DOHH2 (cell line): ENCODE measurements around the gene TRIM14.
A peak's percentile ranks its signal among the peaks of the same experiment; 100 is the strongest.
"Not testable (repeated sequence)": the region's sequence is repeated elsewhere in the genome, so short reads cannot be mapped to it uniquely, and the experiment has no call there.

ENCODE experiments used
- H3F3A ChIP-seq: fragments of 200-600 bp; sonication (generic), shearing (Covaris generic); 2 replicates; pipeline ENCODE4 v1.6.0; 2016; ENCODE audit warnings: antibody characterized with exemption, mild to moderate bottlenecking; ENCODE audit not compliant: control insufficient read depth, insufficient read depth
- H3K27ac ChIP-seq: fragments of 200-600 bp; sonication (generic); 2 replicates; pipeline ENCODE4 v1.5.1; 2014; ENCODE audit warnings: low read depth, mild to moderate bottlenecking, low read length, moderate library complexity
- H3K27me3 ChIP-seq: fragments of 200-600 bp; sonication (generic); 2 replicates; pipeline ENCODE4 v1.6.1; 2014; ENCODE audit warnings: mild to moderate bottlenecking, low read length, mixed read lengths; ENCODE audit not compliant: control insufficient read depth
- H3K36me3 ChIP-seq: fragments of 200-600 bp; sonication (generic); 2 replicates; pipeline ENCODE4 v1.6.1; 2014; ENCODE audit warnings: mild to moderate bottlenecking, low read length, moderate library complexity, mixed read lengths; ENCODE audit not compliant: control insufficient read depth
- H3K4me1 ChIP-seq: fragments of 200-600 bp; sonication (generic); 2 replicates; pipeline ENCODE4 v1.6.1; 2014; ENCODE audit warnings: mild to moderate bottlenecking, low read length, mixed read lengths; ENCODE audit not compliant: control insufficient read depth
- H3K4me2 ChIP-seq: fragments of 200-600 bp; sonication (generic); 2 replicates; pipeline ENCODE4 v1.6.0; 2014; ENCODE audit warnings: mild to moderate bottlenecking, low read length, moderate library complexity
- H3K4me3 ChIP-seq: fragments of 200-600 bp; sonication (generic); 2 replicates; pipeline ENCODE4 v1.5.1; 2014; ENCODE audit warnings: mild to moderate bottlenecking, low read length, mixed read lengths
- H3K79me2 ChIP-seq: fragments of 200-600 bp; sonication (generic); 2 replicates; pipeline ENCODE4 v1.6.1; 2014; ENCODE audit warnings: mild to moderate bottlenecking, low read length, mixed read lengths; ENCODE audit not compliant: control insufficient read depth
- H3K9me2 ChIP-seq: fragments of 200-600 bp; sonication (generic); replicated peaks from 2 replicates; pipeline ENCODE4 v1.6.1; 2014; ENCODE audit warnings: mild to moderate bottlenecking, low read length, mixed read lengths; ENCODE audit not compliant: control insufficient read depth
- H3K9me3 ChIP-seq: fragments of 200-600 bp; sonication (generic); 2 replicates; pipeline ENCODE4 v1.6.1; 2014; ENCODE audit warnings: antibody characterized with exemption, low read length, mixed read lengths; ENCODE audit not compliant: control insufficient read depth, insufficient read depth
- H4K20me1 ChIP-seq: fragments of 200-600 bp; sonication (generic); 2 replicates; pipeline ENCODE4 v1.6.0; 2014; ENCODE audit warnings: low read depth, mild to moderate bottlenecking, antibody characterized with exemption, low read length, moderate library complexity; ENCODE audit not compliant: control insufficient read depth, insufficient read depth
- EZH2phosphoT487 ChIP-seq: fragments of 200-600 bp; sonication (generic); IDR thresholded peaks from 2 replicates; pipeline ENCODE4 v1.6.1; 2017; ENCODE audit warnings: borderline replicate concordance, mild to moderate bottlenecking, antibody characterized with exemption, low read length, moderate library complexity, mixed read lengths
- TF ChIP-seq, protein P1 (sequence below): fragments of 200-600 bp; sonication (generic); IDR thresholded peaks from one replicate; pipeline ENCODE4 v1.5.1; 2014; ENCODE audit warnings: antibody characterized with exemption, mild to moderate bottlenecking, low read depth, low read length; ENCODE audit not compliant: poor library complexity, severe bottlenecking

Gene TRIM14

DNA sequence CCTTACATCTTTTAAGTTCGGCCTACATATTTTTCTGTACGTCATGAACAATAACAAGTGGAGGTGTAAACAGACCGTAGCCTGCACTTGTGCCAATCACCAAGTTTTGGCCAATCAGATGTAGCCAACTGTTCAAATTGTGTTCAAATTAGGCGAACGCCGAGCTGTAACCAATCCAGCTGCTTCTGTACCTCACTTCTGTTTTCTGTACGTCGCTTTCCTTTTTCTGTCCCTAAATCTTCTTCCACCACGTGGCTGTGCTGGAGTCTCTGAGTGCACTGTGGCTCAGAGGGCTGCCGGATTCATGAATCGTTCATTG lies 26.4 kb downstream of the TRIM14 start:
- H3K27ac ChIP-seq: no peak overlapping the region
- TF ChIP-seq, protein P1, sequence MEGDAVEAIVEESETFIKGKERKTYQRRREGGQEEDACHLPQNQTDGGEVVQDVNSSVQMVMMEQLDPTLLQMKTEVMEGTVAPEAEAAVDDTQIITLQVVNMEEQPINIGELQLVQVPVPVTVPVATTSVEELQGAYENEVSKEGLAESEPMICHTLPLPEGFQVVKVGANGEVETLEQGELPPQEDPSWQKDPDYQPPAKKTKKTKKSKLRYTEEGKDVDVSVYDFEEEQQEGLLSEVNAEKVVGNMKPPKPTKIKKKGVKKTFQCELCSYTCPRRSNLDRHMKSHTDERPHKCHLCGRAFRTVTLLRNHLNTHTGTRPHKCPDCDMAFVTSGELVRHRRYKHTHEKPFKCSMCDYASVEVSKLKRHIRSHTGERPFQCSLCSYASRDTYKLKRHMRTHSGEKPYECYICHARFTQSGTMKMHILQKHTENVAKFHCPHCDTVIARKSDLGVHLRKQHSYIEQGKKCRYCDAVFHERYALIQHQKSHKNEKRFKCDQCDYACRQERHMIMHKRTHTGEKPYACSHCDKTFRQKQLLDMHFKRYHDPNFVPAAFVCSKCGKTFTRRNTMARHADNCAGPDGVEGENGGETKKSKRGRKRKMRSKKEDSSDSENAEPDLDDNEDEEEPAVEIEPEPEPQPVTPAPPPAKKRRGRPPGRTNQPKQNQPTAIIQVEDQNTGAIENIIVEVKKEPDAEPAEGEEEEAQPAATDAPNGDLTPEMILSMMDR: no peak
- no peak for TF ChIP-seq EZH2phosphoT487
- H3K9me2 ChIP-seq: no peaks in the 10 kb centered on the region
- H3K4me2 ChIP-seq: no peak overlapping the region
- no peaks in the 10 kb centered on the region; the same call in 1 of the 2 replicates for H3K4me1 ChIP-seq
- no peaks in the 10 kb centered on the region for H3K9me3 ChIP-seq
- H3K4me3 ChIP-seq: no peak overlapping the region
- peaks cover 26% of the 10 kb centered on the region for H3K36me3 ChIP-seq
- no peaks in the 10 kb centered on the region for H3K27me3 ChIP-seq
- H3F3A ChIP-seq: peaks cover 7% of the 10 kb centered on the region
- H3K79me2 ChIP-seq: no peaks in the 10 kb centered on the region
- H4K20me1 ChIP-seq: no peaks in the 10 kb centered on the region

DNA sequence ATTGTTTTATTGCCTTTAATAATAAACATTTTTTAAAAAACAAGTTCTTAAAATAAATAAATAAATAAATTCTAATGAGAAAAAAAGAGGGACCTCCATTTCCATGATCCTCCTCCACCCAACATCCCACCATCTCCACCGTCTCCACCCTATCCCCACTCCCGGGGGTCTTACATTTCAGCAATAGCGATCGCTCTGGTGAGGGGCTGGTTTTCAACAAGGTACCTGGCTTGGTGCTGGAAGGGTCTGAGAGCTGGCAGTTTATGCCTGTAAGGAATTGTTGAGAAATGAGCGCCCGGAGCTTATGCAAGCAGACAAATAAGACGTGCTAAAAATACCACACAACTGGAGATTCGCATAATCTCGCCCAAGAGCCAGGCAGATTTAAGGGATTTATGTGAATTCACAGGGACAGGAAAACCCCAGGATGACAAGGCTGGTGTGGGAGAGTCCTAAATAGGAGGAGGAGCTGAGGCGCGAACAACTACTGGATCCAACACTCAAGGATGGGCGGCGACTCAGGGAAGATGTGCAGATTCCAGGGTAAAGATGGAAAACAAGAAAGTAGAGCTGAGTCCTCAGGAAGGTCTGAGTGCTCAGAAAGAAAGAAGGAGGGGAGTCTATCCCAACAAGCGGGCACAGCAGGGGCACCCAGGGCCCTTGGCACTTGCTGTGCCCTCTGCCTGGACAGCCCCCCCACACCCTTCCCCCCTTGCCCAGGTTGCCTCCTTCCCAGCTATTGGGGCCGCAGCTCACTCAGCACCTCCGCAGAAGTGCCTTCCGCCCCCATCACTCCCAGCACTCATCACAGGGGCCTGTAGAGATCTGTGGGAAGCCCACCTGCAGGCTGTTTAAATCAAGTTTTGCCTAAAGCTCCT lies 27.0 kb downstream of the TRIM14 start:
- no peak overlapping the region for H3K4me2 ChIP-seq
- no peaks in the 10 kb centered on the region for H3K27me3 ChIP-seq
- H3K9me2 ChIP-seq: no peaks in the 10 kb centered on the region
- peaks cover 22% of the 10 kb centered on the region for H3K36me3 ChIP-seq
- no peaks in the 10 kb centered on the region for H3K79me2 ChIP-seq
- H3K27ac ChIP-seq: no peak overlapping the region
- TF ChIP-seq EZH2phosphoT487: no peak
- TF ChIP-seq, protein P1: no peak
- no peaks in the 10 kb centered on the region for H4K20me1 ChIP-seq
- H3F3A ChIP-seq: peaks cover 7% of the 10 kb centered on the region
- H3K9me3 ChIP-seq: no peaks in the 10 kb centered on the region
- no peaks in the 10 kb centered on the region for H3K4me1 ChIP-seq
- H3K4me3 ChIP-seq: no peak overlapping the region

DNA sequence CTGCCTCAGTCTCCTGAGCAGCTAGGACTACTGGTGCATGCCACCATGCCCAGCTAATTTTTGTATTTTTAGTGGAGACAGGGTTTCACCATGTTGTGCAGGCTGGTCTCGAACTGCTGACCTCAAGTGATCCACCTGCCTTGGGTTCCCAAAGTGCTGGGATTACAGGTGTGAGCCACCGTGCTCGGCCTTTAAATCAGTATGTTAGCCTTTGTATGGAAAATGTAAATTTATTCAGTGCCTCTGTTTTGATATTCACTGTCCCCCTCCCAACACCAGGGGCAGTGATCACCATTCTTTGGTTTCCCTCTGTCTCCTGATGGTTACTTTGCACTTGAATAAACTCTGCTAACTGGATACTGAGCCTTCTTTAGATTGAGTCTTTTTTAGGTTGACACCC lies 28.3 kb downstream of the TRIM14 start:
- TF ChIP-seq, protein P1: peak; percentile 11
- H3K4me1 ChIP-seq, H3K4me3 ChIP-seq, H3K9me2 ChIP-seq, H3K4me2 ChIP-seq, H3K27me3 ChIP-seq, H3K79me2 ChIP-seq, H3K9me3 ChIP-seq, H3F3A ChIP-seq, H3K27ac ChIP-seq, H4K20me1 ChIP-seq: not testable (repeated sequence)
- H3K36me3 ChIP-seq: peaks cover 20% of the 10 kb centered on the region
